ENCODE data around the gene VAT1L.

VAT1L gene

DNA sequence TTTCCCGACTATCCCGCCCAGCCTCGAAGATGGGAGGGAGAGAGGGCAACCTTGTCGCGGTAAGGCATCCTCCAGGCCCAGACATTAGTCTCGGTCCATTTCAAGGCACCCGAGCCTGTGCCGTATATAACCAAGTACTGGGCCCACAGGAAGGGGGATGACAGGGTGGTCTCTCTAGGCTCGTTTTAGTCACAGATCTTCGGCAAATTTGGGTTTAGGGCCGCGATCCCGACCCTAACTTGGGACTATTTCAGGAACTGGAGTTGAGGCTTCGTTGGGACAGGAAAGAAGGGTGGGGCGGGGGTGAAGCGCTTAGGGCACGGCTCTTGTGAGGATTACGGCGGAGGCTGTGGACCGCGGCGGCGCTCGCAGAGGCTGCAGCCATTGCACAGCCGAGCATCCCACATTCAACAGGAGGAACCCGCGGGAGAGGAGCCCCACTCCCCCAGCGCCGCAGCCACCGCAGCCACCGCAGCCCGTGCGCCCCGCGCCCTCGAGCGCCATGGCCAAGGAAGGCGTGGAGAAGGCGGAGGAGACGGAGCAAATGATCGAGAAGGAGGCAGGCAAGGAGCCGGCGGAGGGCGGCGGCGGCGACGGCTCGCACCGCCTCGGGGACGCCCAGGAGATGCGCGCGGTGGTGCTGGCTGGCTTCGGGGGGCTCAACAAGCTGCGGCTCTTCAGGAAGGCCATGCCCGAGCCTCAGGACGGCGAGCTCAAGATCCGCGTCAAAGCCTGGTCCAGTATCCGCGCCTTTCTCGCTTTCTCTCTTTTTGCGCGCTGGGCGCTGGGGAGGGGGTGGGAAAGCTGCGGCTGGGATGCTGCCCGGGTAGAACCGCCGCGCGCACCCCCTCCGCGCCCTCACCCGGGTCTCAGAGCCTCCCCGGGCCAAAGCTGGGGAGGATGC, at the start of gene VAT1L:
Gene VAT1L (plus strand): TSS at position 384 of the 904 bp plus-strand sequence. CDS start 119 bp downstream, at position 503.
- Histone ChIP-seq H3K4me2 (ENCODE audit: low read length) (no peak within 1 kb of the TSS), H3K36me3 (ENCODE audit: control insufficient read depth, low read length) (no peaks in the 10 kb centered on the region), H3K9me2 (replicated peaks; ENCODE audit: control insufficient read depth, low read length) (no peaks in the 10 kb centered on the region), H3K4me3 (ENCODE audit: low read length) (no peak within 1 kb of the TSS), H3K79me2 (ENCODE audit: control insufficient read depth, low read length) (no peaks in the 10 kb centered on the region), H3F3A (ENCODE audit: control insufficient read depth, insufficient read depth) (no peaks in the 10 kb centered on the region), H3K27me3 (ENCODE audit: control insufficient read depth, low read length) (peaks cover 30% of the 10 kb centered on the region; the same call in 1 of the 2 replicates), H4K20me1 (ENCODE audit: control insufficient read depth, insufficient read depth, low read depth, low read length) (no peaks in the 10 kb centered on the region), H3K4me1 (ENCODE audit: control insufficient read depth, low read length) (no peaks in the 10 kb centered on the region), H3K9me3 (ENCODE audit: control insufficient read depth, insufficient read depth, low read length) (no peaks in the 10 kb centered on the region; the same call in 1 of the 2 replicates), H3K27ac (ENCODE audit: low read depth, low read length) (no peak within 1 kb of the TSS)
- TF ChIP-seq CTCF (IDR thresholded peaks at IDR 0.05; ENCODE audit: low read depth, low read length, poor library complexity, severe bottlenecking) (no peak), EZH2phosphoT487 (IDR thresholded peaks at IDR 0.05; ENCODE audit: borderline replicate concordance, low read length) (no peak)

DNA sequence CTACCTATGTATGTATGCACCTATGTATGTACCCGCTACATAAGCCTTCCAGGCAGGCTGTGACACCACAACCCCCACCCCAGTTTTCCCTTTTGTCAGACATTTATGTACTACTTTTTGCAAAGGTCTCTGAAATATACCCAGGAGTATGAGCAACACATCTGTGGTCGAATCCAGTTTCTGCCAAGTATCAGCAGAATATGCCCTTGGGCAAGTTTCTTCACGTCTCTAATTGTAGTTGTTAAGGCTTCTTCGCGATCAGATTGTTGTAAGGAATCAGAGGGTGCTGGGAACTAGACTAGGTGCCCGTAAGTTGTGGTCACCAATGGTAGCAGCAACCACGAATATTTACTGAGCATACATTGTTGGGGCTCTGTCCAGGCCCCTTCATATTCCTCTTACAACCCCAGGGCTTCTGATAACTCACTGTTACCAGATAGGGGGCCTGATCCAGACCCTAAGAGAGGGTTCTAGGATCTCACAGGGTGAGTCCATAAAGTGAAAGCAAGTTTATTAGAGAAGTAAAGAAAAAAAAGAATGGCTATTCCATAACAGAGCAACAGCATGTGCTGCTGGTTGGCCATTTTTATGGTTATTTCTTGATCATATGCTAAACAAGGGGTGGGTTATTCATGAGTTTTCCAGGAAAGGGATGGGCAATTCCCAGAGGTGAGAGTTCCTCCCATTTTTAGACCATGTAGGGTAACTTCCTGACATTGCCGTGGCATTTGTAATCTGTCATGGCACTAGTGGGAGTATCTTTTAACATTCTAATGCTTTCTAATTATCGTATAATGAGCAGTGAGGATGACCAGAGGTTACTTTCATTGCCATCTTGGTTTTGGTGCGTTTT, 49.4 kb upstream of the VAT1L start:
- Histone ChIP-seq H3K79me2 (ENCODE audit: control insufficient read depth, low read length) (no peaks in the 10 kb centered on the region), H3K27ac (ENCODE audit: low read depth, low read length) (no peak overlapping the region), H3K9me2 (replicated peaks; ENCODE audit: control insufficient read depth, low read length) (no peaks in the 10 kb centered on the region), H3K27me3 (ENCODE audit: control insufficient read depth, low read length) (no peaks in the 10 kb centered on the region), H3K36me3 (ENCODE audit: control insufficient read depth, low read length) (no peaks in the 10 kb centered on the region), H3K4me2 (ENCODE audit: low read length) (no peak overlapping the region), H4K20me1 (ENCODE audit: control insufficient read depth, insufficient read depth, low read depth, low read length) (no peaks in the 10 kb centered on the region), H3K4me3 (ENCODE audit: low read length) (no peak overlapping the region), H3F3A (ENCODE audit: control insufficient read depth, insufficient read depth) (no peaks in the 10 kb centered on the region), H3K9me3 (ENCODE audit: control insufficient read depth, insufficient read depth, low read length) (no peaks in the 10 kb centered on the region), H3K4me1 (ENCODE audit: control insufficient read depth, low read length) (no peaks in the 10 kb centered on the region)
- TF ChIP-seq EZH2phosphoT487 (IDR thresholded peaks at IDR 0.05; ENCODE audit: borderline replicate concordance, low read length): no peak
- TF ChIP-seq CTCF (IDR thresholded peaks at IDR 0.05; ENCODE audit: low read depth, low read length, poor library complexity, severe bottlenecking): no peak

DNA sequence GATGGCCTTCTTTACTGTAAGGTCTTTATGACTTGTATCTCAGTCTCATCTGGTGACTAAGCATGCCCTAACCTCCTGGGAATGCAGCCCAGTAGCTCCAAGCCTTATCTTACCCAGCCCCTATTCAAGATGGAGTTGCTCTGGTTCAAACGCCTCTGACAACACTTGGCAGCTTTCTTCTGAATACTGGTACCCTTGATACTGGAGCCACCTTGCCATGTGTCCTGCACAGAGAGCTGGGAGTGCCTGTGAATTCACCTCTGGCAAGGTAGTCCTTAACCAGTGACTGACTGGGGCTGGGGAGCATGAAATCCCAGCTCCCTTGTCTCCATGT, 48.8 kb upstream of the VAT1L start:
- no peaks in the 10 kb centered on the region for H3K9me2 ChIP-seq (replicated peaks; ENCODE audit: control insufficient read depth, low read length)
- no peaks in the 10 kb centered on the region for H3K9me3 ChIP-seq (ENCODE audit: control insufficient read depth, insufficient read depth, low read length)
- H3K4me2 ChIP-seq (ENCODE audit: low read length): no peak overlapping the region
- no peaks in the 10 kb centered on the region for H3F3A ChIP-seq (ENCODE audit: control insufficient read depth, insufficient read depth)
- H3K4me1 ChIP-seq (ENCODE audit: control insufficient read depth, low read length): no peaks in the 10 kb centered on the region
- no peak for TF ChIP-seq EZH2phosphoT487 (IDR thresholded peaks at IDR 0.05; ENCODE audit: borderline replicate concordance, low read length)
- TF ChIP-seq CTCF (IDR thresholded peaks at IDR 0.05; ENCODE audit: low read depth, low read length, poor library complexity, severe bottlenecking): no peak
- H3K79me2 ChIP-seq (ENCODE audit: control insufficient read depth, low read length): no peaks in the 10 kb centered on the region
- H3K27ac ChIP-seq (ENCODE audit: low read depth, low read length): no peak overlapping the region
- H3K27me3 ChIP-seq (ENCODE audit: control insufficient read depth, low read length): no peaks in the 10 kb centered on the region
- H3K36me3 ChIP-seq (ENCODE audit: control insufficient read depth, low read length): no peaks in the 10 kb centered on the region
- no peak overlapping the region for H3K4me3 ChIP-seq (ENCODE audit: low read length)
- no peaks in the 10 kb centered on the region for H4K20me1 ChIP-seq (ENCODE audit: control insufficient read depth, insufficient read depth, low read depth, low read length)
